Measurements from ENCODE around the gene VEPH1. TPM values are rescaled to one million over a fixed set of nuclear protein-coding genes. Genes with fewer than 3 reads are reported as not detected.

Gene VEPH1
- total RNA-seq, 2 donors from 2014 or later: 0.15 to 3.9 TPM

- no peaks in the 10 kb centered on the region for H3K4me1 Mint-ChIP-seq
- H3K36me3 Mint-ChIP-seq (ENCODE audit: low read depth): no peaks in the 10 kb centered on the region
- no peak for ATAC-seq
- H3K4me3 Mint-ChIP-seq: no peak overlapping the region
- H3K27me3 Mint-ChIP-seq: no peaks in the 10 kb centered on the region
- H3K27ac Mint-ChIP-seq: no peak overlapping the region
- H3K9me3 ChIP-seq (ENCODE audit: control insufficient read depth, low read length, poor library complexity, severe bottlenecking): no peaks in the 10 kb centered on the region
- DNase-seq: no peak
Measured at GRCh38 chr3:157515398-157515797, 12.2 kb upstream of the VEPH1 start.

GRCh38 chr3:157514371-157514895 lies 11.2 kb upstream of the VEPH1 start:
- no peaks in the 10 kb centered on the region for H3K9me3 ChIP-seq (ENCODE audit: control insufficient read depth, low read length, poor library complexity, severe bottlenecking)
- H3K4me1 Mint-ChIP-seq: no peaks in the 10 kb centered on the region
- H3K4me3 Mint-ChIP-seq: no peak overlapping the region
- H3K27ac Mint-ChIP-seq: no peak overlapping the region
- DNase-seq (no peak), ATAC-seq (no peak)
- no peaks in the 10 kb centered on the region for H3K27me3 Mint-ChIP-seq
- H3K36me3 Mint-ChIP-seq (ENCODE audit: low read depth): no peaks in the 10 kb centered on the region

- H3K27me3 Mint-ChIP-seq: no peaks in the 10 kb centered on the region
- H3K9me3 ChIP-seq (ENCODE audit: control insufficient read depth, low read length, poor library complexity, severe bottlenecking): no peaks in the 10 kb centered on the region
- H3K4me3 Mint-ChIP-seq: no peak overlapping the region
- H3K27ac Mint-ChIP-seq: no peak overlapping the region
- H3K4me1 Mint-ChIP-seq: no peaks in the 10 kb centered on the region
- ATAC-seq (no peak), DNase-seq (no peak)
- H3K36me3 Mint-ChIP-seq (ENCODE audit: low read depth): no peaks in the 10 kb centered on the region
Measured at GRCh38 chr3:157513585-157513984, 10.4 kb upstream of the VEPH1 start.

GRCh38 chr3:157512534-157512933 lies 9.3 kb upstream of the VEPH1 start:
- Mint-ChIP-seq H3K4me1 (no peaks in the 10 kb centered on the region), H3K4me3 (no peak overlapping the region), H3K36me3 (ENCODE audit: low read depth) (no peaks in the 10 kb centered on the region), H3K27me3 (no peaks in the 10 kb centered on the region), H3K27ac (no peak overlapping the region)
- no peaks in the 10 kb centered on the region for H3K9me3 ChIP-seq (ENCODE audit: control insufficient read depth, low read length, poor library complexity, severe bottlenecking)
- no peak for ATAC-seq
- no peak for DNase-seq

GRCh38 chr3:157508461-157508860 lies 5.2 kb upstream of the VEPH1 start:
- H3K4me3 Mint-ChIP-seq: no peak overlapping the region
- no peak overlapping the region for H3K27ac Mint-ChIP-seq
- DNase-seq (no peak), ATAC-seq (no peak)
- no peaks in the 10 kb centered on the region for H3K4me1 Mint-ChIP-seq
- H3K27me3 Mint-ChIP-seq: peaks cover 2% of the 10 kb centered on the region
- no peaks in the 10 kb centered on the region for H3K9me3 ChIP-seq (ENCODE audit: control insufficient read depth, low read length, poor library complexity, severe bottlenecking)
- no peaks in the 10 kb centered on the region for H3K36me3 Mint-ChIP-seq (ENCODE audit: low read depth)

GRCh38 chr3:157501863-157502262 lies 1.4 kb downstream of the VEPH1 start:
- Mint-ChIP-seq H3K27me3 (peaks cover 47% of the 10 kb centered on the region), H3K27ac (no peak overlapping the region), H3K4me1 (peaks cover 13% of the 10 kb centered on the region), H3K36me3 (ENCODE audit: low read depth) (peaks cover 2% of the 10 kb centered on the region), H3K4me3 (no peak overlapping the region)
- ATAC-seq (no peak), DNase-seq (no peak)
- H3K9me3 ChIP-seq (ENCODE audit: control insufficient read depth, low read length, poor library complexity, severe bottlenecking): no peaks in the 10 kb centered on the region

- DNase-seq (no peak), ATAC-seq (no peak)
- peaks cover 2% of the 10 kb centered on the region for H3K36me3 Mint-ChIP-seq (ENCODE audit: low read depth)
- H3K9me3 ChIP-seq (ENCODE audit: control insufficient read depth, low read length, poor library complexity, severe bottlenecking): no peaks in the 10 kb centered on the region
- H3K27me3 Mint-ChIP-seq: peaks cover 58% of the 10 kb centered on the region
- H3K4me1 Mint-ChIP-seq: peaks cover 13% of the 10 kb centered on the region
- H3K4me3 Mint-ChIP-seq: no peak overlapping the region
- no peak overlapping the region for H3K27ac Mint-ChIP-seq
Measured at GRCh38 chr3:157500232-157500631, 3.0 kb downstream of the VEPH1 start.

- Mint-ChIP-seq H3K4me3 (no peak overlapping the region), H3K4me1 (peaks cover 13% of the 10 kb centered on the region), H3K27ac (no peak overlapping the region), H3K36me3 (ENCODE audit: low read depth) (peaks cover 2% of the 10 kb centered on the region), H3K27me3 (peaks cover 66% of the 10 kb centered on the region)
- H3K9me3 ChIP-seq (ENCODE audit: control insufficient read depth, low read length, poor library complexity, severe bottlenecking): no peaks in the 10 kb centered on the region
- ATAC-seq: no peak
- no peak for DNase-seq
Measured at GRCh38 chr3:157499342-157499963, 3.8 kb downstream of the VEPH1 start.

- H3K27ac Mint-ChIP-seq: no peak overlapping the region
- no peaks in the 10 kb centered on the region for H3K9me3 ChIP-seq (ENCODE audit: control insufficient read depth, low read length, poor library complexity, severe bottlenecking)
- H3K4me1 Mint-ChIP-seq: peaks cover 15% of the 10 kb centered on the region
- no peak for ATAC-seq
- H3K27me3 Mint-ChIP-seq: peaks cover 74% of the 10 kb centered on the region
- no peak for DNase-seq
- peaks cover 2% of the 10 kb centered on the region for H3K36me3 Mint-ChIP-seq (ENCODE audit: low read depth)
- H3K4me3 Mint-ChIP-seq: no peak overlapping the region
Measured at GRCh38 chr3:157498371-157498770, 4.8 kb downstream of the VEPH1 start.

GRCh38 chr3:157495846-157496245 lies 7.4 kb downstream of the VEPH1 start:
- ATAC-seq (no peak), DNase-seq (no peak)
- Mint-ChIP-seq H3K27me3 (peaks cover 69% of the 10 kb centered on the region), H3K36me3 (ENCODE audit: low read depth) (peaks cover 2% of the 10 kb centered on the region), H3K4me3 (no peak overlapping the region), H3K27ac (no peak overlapping the region), H3K4me1 (peaks cover 15% of the 10 kb centered on the region)
- H3K9me3 ChIP-seq (ENCODE audit: control insufficient read depth, low read length, poor library complexity, severe bottlenecking): no peaks in the 10 kb centered on the region

GRCh38 chr3:157494581-157495281 lies 8.5 kb downstream of the VEPH1 start:
- H3K9me3 ChIP-seq (ENCODE audit: control insufficient read depth, low read length, poor library complexity, severe bottlenecking): no peaks in the 10 kb centered on the region
- Mint-ChIP-seq H3K27ac (no peak overlapping the region), H3K27me3 (peaks cover 60% of the 10 kb centered on the region), H3K4me3 (no peak overlapping the region), H3K36me3 (ENCODE audit: low read depth) (no peaks in the 10 kb centered on the region), H3K4me1 (peaks cover 9% of the 10 kb centered on the region)
- DNase-seq: no peak
- ATAC-seq: no peak

- Mint-ChIP-seq H3K4me3 (no peak overlapping the region), H3K27ac (no peak overlapping the region), H3K27me3 (peaks cover 58% of the 10 kb centered on the region), H3K4me1 (peaks cover 4% of the 10 kb centered on the region), H3K36me3 (ENCODE audit: low read depth) (no peaks in the 10 kb centered on the region)
- DNase-seq (no peak), ATAC-seq (no peak)
- H3K9me3 ChIP-seq (ENCODE audit: control insufficient read depth, low read length, poor library complexity, severe bottlenecking): no peaks in the 10 kb centered on the region
Measured at GRCh38 chr3:157493627-157494550, 9.3 kb downstream of the VEPH1 start.

GRCh38 chr3:157491136-157491535 lies 12.1 kb downstream of the VEPH1 start:
- H3K4me1 Mint-ChIP-seq: peaks cover 5% of the 10 kb centered on the region
- no peaks in the 10 kb centered on the region for H3K36me3 Mint-ChIP-seq (ENCODE audit: low read depth)
- H3K9me3 ChIP-seq (ENCODE audit: control insufficient read depth, low read length, poor library complexity, severe bottlenecking): no peaks in the 10 kb centered on the region
- H3K27me3 Mint-ChIP-seq: peaks cover 40% of the 10 kb centered on the region
- no peak for ATAC-seq
- no peak for DNase-seq
- no peak overlapping the region for H3K27ac Mint-ChIP-seq
- H3K4me3 Mint-ChIP-seq: no peak overlapping the region
